DND-41 (cell line): ENCODE data around the gene PHRF1.

Experiments
- EZH2 ChIP-seq: IDR thresholded peaks from 3 replicates; pipeline ENCODE4 v1.6.1; 2012; ENCODE audit warnings: borderline replicate concordance, low read depth, mild to moderate bottlenecking, moderate library complexity, low read length, inconsistent platforms; ENCODE audit not compliant: severe bottlenecking
- TF ChIP-seq, protein P1 (sequence below): IDR thresholded peaks from 2 replicates; pipeline ENCODE4 v1.5.1; 2012; ENCODE audit warnings: borderline replicate concordance, low read length, moderate library complexity, mild to moderate bottlenecking; ENCODE audit not compliant: poor library complexity, severe bottlenecking; ENCODE audit errors: extremely low read depth

DNA sequence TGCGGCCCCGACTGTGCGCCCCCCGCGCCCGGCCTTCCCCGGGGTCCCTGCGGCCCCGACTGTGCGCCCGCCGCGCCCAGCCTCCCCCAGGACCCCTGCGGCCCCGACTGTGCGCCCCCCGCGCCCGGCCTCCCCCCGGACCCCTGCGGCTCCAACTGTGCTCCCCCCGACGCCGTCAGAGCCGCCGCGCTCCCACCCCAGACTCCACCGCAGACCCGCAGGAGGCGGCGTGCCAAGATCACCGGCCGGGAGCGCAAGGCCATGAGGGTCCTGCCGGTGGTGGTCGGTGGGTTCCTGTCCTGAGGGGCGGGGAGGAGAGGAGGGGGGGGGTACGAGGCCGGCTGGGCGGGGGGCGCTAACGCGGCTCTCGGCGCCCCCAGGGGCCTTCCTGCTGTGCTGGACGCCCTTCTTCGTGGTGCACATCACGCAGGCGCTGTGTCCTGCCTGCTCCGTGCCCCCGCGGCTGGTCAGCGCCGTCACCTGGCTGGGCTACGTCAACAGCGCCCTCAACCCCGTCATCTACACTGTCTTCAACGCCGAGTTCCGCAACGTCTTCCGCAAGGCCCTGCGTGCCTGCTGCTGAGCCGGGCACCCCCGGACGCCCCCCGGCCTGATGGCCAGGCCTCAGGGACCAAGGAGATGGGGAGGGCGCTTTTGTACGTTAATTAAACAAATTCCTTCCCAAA lies 63.9 kb downstream of the PHRF1 start:
- TF ChIP-seq, protein P1, sequence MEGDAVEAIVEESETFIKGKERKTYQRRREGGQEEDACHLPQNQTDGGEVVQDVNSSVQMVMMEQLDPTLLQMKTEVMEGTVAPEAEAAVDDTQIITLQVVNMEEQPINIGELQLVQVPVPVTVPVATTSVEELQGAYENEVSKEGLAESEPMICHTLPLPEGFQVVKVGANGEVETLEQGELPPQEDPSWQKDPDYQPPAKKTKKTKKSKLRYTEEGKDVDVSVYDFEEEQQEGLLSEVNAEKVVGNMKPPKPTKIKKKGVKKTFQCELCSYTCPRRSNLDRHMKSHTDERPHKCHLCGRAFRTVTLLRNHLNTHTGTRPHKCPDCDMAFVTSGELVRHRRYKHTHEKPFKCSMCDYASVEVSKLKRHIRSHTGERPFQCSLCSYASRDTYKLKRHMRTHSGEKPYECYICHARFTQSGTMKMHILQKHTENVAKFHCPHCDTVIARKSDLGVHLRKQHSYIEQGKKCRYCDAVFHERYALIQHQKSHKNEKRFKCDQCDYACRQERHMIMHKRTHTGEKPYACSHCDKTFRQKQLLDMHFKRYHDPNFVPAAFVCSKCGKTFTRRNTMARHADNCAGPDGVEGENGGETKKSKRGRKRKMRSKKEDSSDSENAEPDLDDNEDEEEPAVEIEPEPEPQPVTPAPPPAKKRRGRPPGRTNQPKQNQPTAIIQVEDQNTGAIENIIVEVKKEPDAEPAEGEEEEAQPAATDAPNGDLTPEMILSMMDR = no peak
- TF ChIP-seq EZH2 = no peak
